Mucosa of stomach (tissue), 1 donor: Measurements from ENCODE around the gene NOS1.

Experiments used
- H3K27me3 ChIP-seq: one replicate; pipeline ENCODE4 v1.7.0; 2013; ENCODE audit warnings: mild to moderate bottlenecking, low read length; ENCODE audit not compliant: control insufficient read depth, insufficient read depth
- H3K36me3 ChIP-seq: one replicate; pipeline ENCODE4 v1.7.0; 2013; ENCODE audit warnings: low read length; ENCODE audit not compliant: control insufficient read depth, insufficient read depth
- H3K4me1 ChIP-seq: one replicate; pipeline ENCODE4 v1.7.0; 2013; ENCODE audit warnings: mild to moderate bottlenecking, low read length; ENCODE audit not compliant: control insufficient read depth, insufficient read depth
- H3K4me3 ChIP-seq: one replicate; pipeline ENCODE4 v1.7.0; 2013; ENCODE audit warnings: low read length
- H3K9ac ChIP-seq: one replicate; pipeline ENCODE4 v1.7.0; 2013; ENCODE audit warnings: mild to moderate bottlenecking, low read length, moderate library complexity
- H3K9me3 ChIP-seq: one replicate; pipeline ENCODE4 v1.7.0; 2013; ENCODE audit warnings: mild to moderate bottlenecking, low read length, moderate library complexity; ENCODE audit not compliant: control insufficient read depth
- donor health status: Pancreatic carcinoma.

NOS1 gene

GRCh38 chr12:117178301-117178700 lies 183.1 kb downstream of the NOS1 start:
- H3K9ac ChIP-seq: no peak overlapping the region
- H3K27me3 ChIP-seq: no peaks in the 10 kb centered on the region
- H3K4me3 ChIP-seq: no peak overlapping the region
- H3K9me3 ChIP-seq: no peaks in the 10 kb centered on the region
- peaks cover 8% of the 10 kb centered on the region for H3K36me3 ChIP-seq
- no peaks in the 10 kb centered on the region for H3K4me1 ChIP-seq

- Histone ChIP-seq H3K36me3 (peaks cover 13% of the 10 kb centered on the region), H3K9me3 (no peaks in the 10 kb centered on the region), H3K4me1 (no peaks in the 10 kb centered on the region), H3K4me3 (no peak overlapping the region), H3K27me3 (no peaks in the 10 kb centered on the region), H3K9ac (no peak overlapping the region)
Measured at GRCh38 chr12:117172168-117172567, 189.3 kb downstream of the NOS1 start.

DNA sequence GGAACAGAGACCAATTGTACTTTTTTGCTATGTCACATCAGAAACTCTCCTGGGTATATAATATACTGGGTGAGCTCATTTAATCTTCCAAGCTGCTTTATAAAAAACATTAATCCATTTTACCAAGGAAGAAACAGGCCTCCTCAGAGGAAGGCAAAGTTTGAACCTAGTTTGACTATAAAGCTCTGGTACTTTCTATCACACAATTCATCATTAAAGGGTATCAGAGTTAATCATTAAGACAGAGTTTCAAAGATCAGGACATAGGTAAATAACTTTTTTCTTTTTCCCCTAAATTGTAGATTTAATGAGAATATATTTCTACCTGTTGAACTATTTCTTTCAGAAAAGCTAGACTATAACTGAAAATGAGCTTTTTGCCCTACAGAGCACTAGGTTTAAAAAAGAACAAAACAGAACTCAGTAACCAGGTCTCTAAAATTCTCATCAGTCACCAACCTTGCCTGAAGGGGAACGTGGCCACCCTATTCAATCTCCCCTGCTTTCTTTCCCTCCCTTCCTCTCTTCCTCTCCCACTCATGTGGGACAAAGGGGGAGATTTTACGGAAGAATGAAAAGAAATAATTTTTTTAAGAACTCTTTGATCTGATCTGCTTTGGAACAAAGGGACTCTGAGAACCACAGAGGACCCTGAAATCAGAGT lies 189.8 kb downstream of the NOS1 start:
- Histone ChIP-seq H3K4me1 (no peaks in the 10 kb centered on the region), H3K9me3 (no peaks in the 10 kb centered on the region), H3K9ac (no peak overlapping the region), H3K27me3 (no peaks in the 10 kb centered on the region), H3K4me3 (no peak overlapping the region), H3K36me3 (peaks cover 13% of the 10 kb centered on the region)

DNA sequence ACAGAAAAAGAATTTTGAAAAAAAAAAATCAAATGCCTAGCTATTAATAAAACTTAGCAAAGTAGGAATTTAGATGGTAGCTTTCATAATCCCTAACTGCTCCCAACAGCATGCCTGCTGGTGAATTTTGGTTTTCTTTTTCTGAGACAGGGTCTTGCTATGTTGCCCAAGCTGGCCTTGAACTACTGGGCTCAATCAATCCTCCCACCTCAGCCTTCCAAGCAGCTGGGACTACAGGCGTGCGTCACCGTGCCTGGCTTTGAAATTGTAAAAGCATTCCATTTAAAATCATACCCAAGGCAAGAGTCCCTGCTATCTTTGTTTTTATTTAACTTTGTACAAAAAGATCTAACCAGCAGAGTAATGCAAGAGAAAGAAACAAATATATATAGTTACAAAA lies 191.9 kb downstream of the NOS1 start:
- H3K9ac ChIP-seq: no peak overlapping the region
- H3K4me1 ChIP-seq: peaks cover 7% of the 10 kb centered on the region
- H3K36me3 ChIP-seq: peaks cover 10% of the 10 kb centered on the region
- no peak overlapping the region for H3K4me3 ChIP-seq
- H3K27me3 ChIP-seq: no peaks in the 10 kb centered on the region
- H3K9me3 ChIP-seq: no peaks in the 10 kb centered on the region

DNA sequence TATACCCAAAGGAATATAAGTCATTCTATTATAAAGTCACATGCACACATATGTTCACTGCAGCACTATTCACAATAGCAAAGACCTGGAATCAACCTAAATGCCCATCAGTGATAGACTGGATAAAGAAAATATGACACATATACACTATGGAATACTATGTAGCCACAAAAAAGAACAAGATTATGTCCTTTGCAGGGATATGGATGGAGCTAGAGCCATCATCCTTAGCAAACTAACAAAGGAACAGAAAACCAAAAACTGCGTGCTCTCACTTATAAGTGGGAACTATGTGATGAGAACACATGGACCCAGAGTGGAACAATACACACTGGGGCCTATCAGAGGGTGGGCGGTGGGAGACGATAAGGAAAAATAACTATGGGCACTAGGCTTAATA lies 192.4 kb downstream of the NOS1 start:
- H3K4me3 ChIP-seq: no peak overlapping the region
- H3K36me3 ChIP-seq: peaks cover 10% of the 10 kb centered on the region
- H3K27me3 ChIP-seq: no peaks in the 10 kb centered on the region
- no peak overlapping the region for H3K9ac ChIP-seq
- H3K4me1 ChIP-seq: peaks cover 7% of the 10 kb centered on the region
- no peaks in the 10 kb centered on the region for H3K9me3 ChIP-seq

DNA sequence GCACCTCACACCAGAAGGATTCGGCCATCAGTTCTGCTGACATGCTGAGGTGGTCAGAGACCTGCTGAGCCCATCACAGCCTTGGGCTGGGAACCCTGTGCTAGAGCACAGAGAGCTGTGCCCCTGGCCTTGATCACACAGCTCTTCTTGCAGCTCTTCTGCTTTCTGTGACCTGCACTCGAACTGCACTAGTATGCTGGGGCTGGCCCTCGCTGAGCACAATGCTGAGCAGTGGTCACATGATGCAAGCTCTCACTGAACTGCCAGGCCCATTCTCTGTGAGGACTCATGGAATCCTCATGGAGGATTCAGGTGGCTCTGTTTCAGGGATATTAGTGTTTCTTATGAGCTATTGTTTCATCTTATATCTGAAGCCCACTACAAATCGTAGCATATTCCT lies 193.7 kb downstream of the NOS1 start:
- no peak overlapping the region for H3K4me3 ChIP-seq
- H3K9ac ChIP-seq: no peak overlapping the region
- peaks cover 10% of the 10 kb centered on the region for H3K36me3 ChIP-seq
- H3K9me3 ChIP-seq: no peaks in the 10 kb centered on the region
- peaks cover 7% of the 10 kb centered on the region for H3K4me1 ChIP-seq
- no peaks in the 10 kb centered on the region for H3K27me3 ChIP-seq

GRCh38 chr12:117166107-117166506 lies 195.3 kb downstream of the NOS1 start:
- Histone ChIP-seq H3K9ac (no peak overlapping the region), H3K27me3 (no peaks in the 10 kb centered on the region), H3K9me3 (no peaks in the 10 kb centered on the region), H3K4me1 (peaks cover 7% of the 10 kb centered on the region), H3K4me3 (no peak overlapping the region), H3K36me3 (peaks cover 21% of the 10 kb centered on the region)

DNA sequence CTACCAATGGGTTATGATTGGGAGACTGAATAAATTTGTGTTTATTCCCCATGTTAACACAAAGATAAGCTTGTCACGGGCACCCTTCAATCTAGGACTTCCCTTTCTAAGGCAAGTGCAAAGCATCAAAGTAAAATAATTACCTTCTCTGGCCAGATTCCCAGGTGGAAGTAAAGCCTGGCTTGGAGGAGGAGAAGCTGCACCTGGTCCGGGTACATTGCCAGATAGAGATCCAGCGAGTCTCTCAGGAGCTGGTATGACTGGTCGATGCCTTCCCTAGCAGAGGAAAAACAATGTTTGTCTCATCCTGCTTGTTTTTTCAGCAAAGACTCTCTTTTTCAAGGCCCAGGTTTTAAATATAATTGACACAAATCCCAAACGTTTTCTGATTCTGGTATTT lies 196.1 kb downstream of the NOS1 start:
- H3K4me3 ChIP-seq: no peak overlapping the region
- peaks cover 18% of the 10 kb centered on the region for H3K36me3 ChIP-seq
- H3K27me3 ChIP-seq: no peaks in the 10 kb centered on the region
- H3K9ac ChIP-seq: no peak overlapping the region
- no peaks in the 10 kb centered on the region for H3K9me3 ChIP-seq
- H3K4me1 ChIP-seq: peaks cover 7% of the 10 kb centered on the region

GRCh38 chr12:117162633-117163032 lies 198.8 kb downstream of the NOS1 start:
- Histone ChIP-seq H3K4me3 (no peak overlapping the region), H3K4me1 (peaks cover 7% of the 10 kb centered on the region), H3K9ac (no peak overlapping the region), H3K9me3 (no peaks in the 10 kb centered on the region), H3K27me3 (no peaks in the 10 kb centered on the region), H3K36me3 (peaks cover 17% of the 10 kb centered on the region)

GRCh38 chr12:117162167-117162539 lies 199.3 kb downstream of the NOS1 start:
- Histone ChIP-seq H3K27me3 (no peaks in the 10 kb centered on the region), H3K4me1 (peaks cover 7% of the 10 kb centered on the region), H3K36me3 (peaks cover 17% of the 10 kb centered on the region), H3K9me3 (no peaks in the 10 kb centered on the region), H3K9ac (no peak overlapping the region), H3K4me3 (no peak overlapping the region)

- Histone ChIP-seq H3K4me1 (peaks cover 7% of the 10 kb centered on the region), H3K36me3 (peaks cover 17% of the 10 kb centered on the region), H3K4me3 (no peak overlapping the region), H3K9ac (no peak overlapping the region), H3K9me3 (no peaks in the 10 kb centered on the region), H3K27me3 (no peaks in the 10 kb centered on the region)
Measured at GRCh38 chr12:117161460-117162166, 199.8 kb downstream of the NOS1 start.

GRCh38 chr12:117159674-117160073 lies 201.8 kb downstream of the NOS1 start:
- Histone ChIP-seq H3K36me3 (peaks cover 16% of the 10 kb centered on the region), H3K9ac (no peak overlapping the region), H3K9me3 (no peaks in the 10 kb centered on the region), H3K27me3 (no peaks in the 10 kb centered on the region), H3K4me3 (no peak overlapping the region), H3K4me1 (no peaks in the 10 kb centered on the region)
